Mucosa of descending colon (tissue), 3 donors: ENCODE results near the gene CEBPA. TPM values are rescaled to one million over a fixed set of nuclear protein-coding genes. Genes with fewer than 3 reads are reported as not detected.

Experiments
- ATAC-seq: fragments of 200-7000 bp; cut with Tn5 transposase; one replicate; pipeline ENCODE4 v1.9.1; 2020; ENCODE audit warnings: mild to moderate bottlenecking, moderate library complexity
- DNase-seq, 3 donors: peaks; one replicate each; pipeline ENCODE4 v3.0.0-alpha.2; 2020
- H3K36me3 ChIP-seq: fragments of 200-600 bp; one replicate; pipeline ENCODE4 v1.8.0; 2021; ENCODE audit warnings: low read depth, mild to moderate bottlenecking
- H3K4me1 ChIP-seq: fragments of 200-600 bp; one replicate; pipeline ENCODE4 v1.8.0; 2021; ENCODE audit warnings: low read depth, mild to moderate bottlenecking
- H3K4me3 ChIP-seq: fragments of 200-600 bp; one replicate; pipeline ENCODE4 v1.8.0; 2021; ENCODE audit warnings: mild to moderate bottlenecking
- H3K9me3 ChIP-seq: fragments of 200-600 bp; one replicate; pipeline ENCODE4 v1.8.0; 2021; ENCODE audit warnings: mild to moderate bottlenecking
- intact Hi-C, 2 donors: fragments of 100-400 bp; cut with DNase I in 1 of 2; cut with micrococcal nuclease in 1 of 2; formaldehyde crosslinking; loops; one replicate each; pipeline versions ENCODE4 v1.11.0 to v1.11.1; 2022; cut with DNase I, micrococcal nuclease
- total RNA-seq, 3 donors: library from RNA; stranded (reverse); fragmentation: NEBNext Ultra II Directional in 2 of 3; extraction: Animal tissue kit (Norgen Biotek cat#: 25700) in 2 of 3; gene quantifications; one replicate each; pipeline versions ENCODE4 v1.2.1 to v1.2.4, GENCODE V29; 2021 to 2023
- TF ChIP-seq, protein P1 (sequence below): fragments of 200-600 bp; IDR thresholded peaks from one replicate; pipeline ENCODE4 v1.8.0; 2022; ENCODE audit warnings: antibody characterized with exemption, mild to moderate bottlenecking
- donor health status: DM: no; HTN: no; CAD: no; lungs with moderate emphysema.
- donor health status: DM: no; HTN: no; CAD: no.
- donor health status: DM: no; HTN: yes; CAD: no.

The CEBPA gene
- total RNA-seq, 3 donors from 2014 or later: 30.1 to 73.2 (median 66.1) TPM

GRCh38 chr19:33343301-33343700 lies 41.0 kb upstream of the CEBPA start:
- Histone ChIP-seq H3K4me1 (no peaks in the 10 kb centered on the region), H3K36me3 (no peaks in the 10 kb centered on the region), H3K9me3 (no peaks in the 10 kb centered on the region), H3K4me3 (no peak overlapping the region)
- ATAC-seq (no peak), DNase-seq (no peak)
- intact Hi-C loops: no loop called here
- TF ChIP-seq, protein P1, sequence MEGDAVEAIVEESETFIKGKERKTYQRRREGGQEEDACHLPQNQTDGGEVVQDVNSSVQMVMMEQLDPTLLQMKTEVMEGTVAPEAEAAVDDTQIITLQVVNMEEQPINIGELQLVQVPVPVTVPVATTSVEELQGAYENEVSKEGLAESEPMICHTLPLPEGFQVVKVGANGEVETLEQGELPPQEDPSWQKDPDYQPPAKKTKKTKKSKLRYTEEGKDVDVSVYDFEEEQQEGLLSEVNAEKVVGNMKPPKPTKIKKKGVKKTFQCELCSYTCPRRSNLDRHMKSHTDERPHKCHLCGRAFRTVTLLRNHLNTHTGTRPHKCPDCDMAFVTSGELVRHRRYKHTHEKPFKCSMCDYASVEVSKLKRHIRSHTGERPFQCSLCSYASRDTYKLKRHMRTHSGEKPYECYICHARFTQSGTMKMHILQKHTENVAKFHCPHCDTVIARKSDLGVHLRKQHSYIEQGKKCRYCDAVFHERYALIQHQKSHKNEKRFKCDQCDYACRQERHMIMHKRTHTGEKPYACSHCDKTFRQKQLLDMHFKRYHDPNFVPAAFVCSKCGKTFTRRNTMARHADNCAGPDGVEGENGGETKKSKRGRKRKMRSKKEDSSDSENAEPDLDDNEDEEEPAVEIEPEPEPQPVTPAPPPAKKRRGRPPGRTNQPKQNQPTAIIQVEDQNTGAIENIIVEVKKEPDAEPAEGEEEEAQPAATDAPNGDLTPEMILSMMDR: no peak

GRCh38 chr19:33340991-33341390 lies 38.7 kb upstream of the CEBPA start:
- DNase-seq: no peak
- Histone ChIP-seq H3K4me3 (no peak overlapping the region), H3K9me3 (no peaks in the 10 kb centered on the region), H3K4me1 (no peaks in the 10 kb centered on the region), H3K36me3 (no peaks in the 10 kb centered on the region)
- intact Hi-C loops: no loop called here
- TF ChIP-seq, protein P1: no peak
- ATAC-seq: no peak

GRCh38 chr19:33339016-33339984 lies 37.0 kb upstream of the CEBPA start:
- no peaks in the 10 kb centered on the region for H3K9me3 ChIP-seq
- ATAC-seq: peak; percentile 89
- H3K4me3 ChIP-seq: no peak overlapping the region
- TF ChIP-seq, protein P1: no peak
- no peaks in the 10 kb centered on the region for H3K36me3 ChIP-seq
- H3K4me1 ChIP-seq: no peaks in the 10 kb centered on the region
- no peak for DNase-seq
- intact Hi-C loops: no loop called here

GRCh38 chr19:33335446-33335845 lies 33.1 kb upstream of the CEBPA start:
- Histone ChIP-seq H3K4me1 (no peaks in the 10 kb centered on the region), H3K9me3 (no peaks in the 10 kb centered on the region), H3K4me3 (no peak overlapping the region), H3K36me3 (no peaks in the 10 kb centered on the region)
- intact Hi-C loops: no loop called here
- ATAC-seq: no peak
- no peak for DNase-seq
- TF ChIP-seq, protein P1: no peak

GRCh38 chr19:33334271-33334670 lies 31.9 kb upstream of the CEBPA start:
- H3K4me1 ChIP-seq: no peaks in the 10 kb centered on the region
- H3K36me3 ChIP-seq: no peaks in the 10 kb centered on the region
- ATAC-seq: no peak
- no peak for DNase-seq
- no peak overlapping the region for H3K4me3 ChIP-seq
- intact Hi-C loops: no loop called here
- TF ChIP-seq, protein P1: no peak
- no peaks in the 10 kb centered on the region for H3K9me3 ChIP-seq
